Endometrial microvascular endothelial cells (primary cell): ENCODE data around the gene USP2. TPM values are rescaled to one million over a fixed set of nuclear protein-coding genes. Genes with fewer than 3 reads are reported as not detected.
"Not testable (repeated sequence)": the region's sequence is repeated elsewhere in the genome, so short reads cannot be mapped to it uniquely, and the experiment has no call there.

Source experiments
- in situ Hi-C: cut with HindIII; loops from 2 replicates; pipeline ENCODE4 v1.10.0; 2017; ENCODE audit warnings: low sequenced_read_pairs, low pct_unique_long_range_greater_than_20kb; ENCODE audit errors: inconsistent ontology term
- total RNA-seq: library from RNA; depleted of rRNA; stranded (reverse); fragments of >200 nt; gene quantifications from one replicate; pipeline ENCODE4 v1.2.3, GENCODE V29; 2015; ENCODE audit errors: inconsistent ontology term

USP2 gene
- total RNA-seq, 1 donor from 2014 or later, result not detected

DNA sequence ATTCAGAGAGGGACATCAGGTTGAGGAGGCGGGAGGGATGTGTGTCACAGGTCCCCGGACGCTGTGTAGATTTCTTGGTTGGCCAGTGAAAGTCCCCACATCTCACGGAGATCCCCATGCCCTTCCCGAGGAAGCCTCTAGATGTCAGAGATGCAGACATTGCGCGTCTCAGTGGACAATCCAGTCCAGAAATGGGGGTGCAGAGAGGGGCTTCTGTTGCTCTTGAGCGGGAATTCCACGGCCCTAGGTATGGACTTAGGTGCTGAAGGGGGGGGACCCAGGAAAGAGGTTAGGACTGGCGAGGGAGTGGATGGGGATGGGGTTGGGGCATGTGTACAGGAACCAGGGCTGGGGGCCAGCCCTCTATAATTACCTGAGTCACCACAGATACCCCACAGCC, 34.5 kb upstream of the USP2 start:
- in situ Hi-C loops, result no loop called here

DNA sequence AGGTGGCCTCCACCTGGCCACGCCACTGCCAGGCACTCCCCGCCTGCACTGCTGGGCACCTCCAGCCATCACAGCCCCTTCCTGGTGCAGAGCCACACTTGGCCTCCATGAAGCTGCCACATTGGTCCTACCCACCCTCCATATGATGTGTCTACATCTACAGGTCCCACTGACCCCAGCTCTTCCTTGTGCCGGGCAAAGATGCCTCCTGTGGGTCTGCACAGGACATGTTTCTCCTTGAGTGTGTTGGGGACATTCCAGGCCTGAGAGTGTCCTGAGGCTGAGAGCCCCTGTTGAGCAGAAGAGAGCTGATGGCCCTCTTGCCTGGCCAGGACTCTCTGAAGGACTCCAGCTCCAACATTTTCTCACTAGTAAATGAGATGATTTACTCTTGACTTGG, 34.0 kb upstream of the USP2 start:
- in situ Hi-C loops, result no loop called here

- in situ Hi-C loops, result no loop called here
These were observed 33.2 kb upstream of the USP2 start for GRCh38 chr11:119414734-119415133.

DNA sequence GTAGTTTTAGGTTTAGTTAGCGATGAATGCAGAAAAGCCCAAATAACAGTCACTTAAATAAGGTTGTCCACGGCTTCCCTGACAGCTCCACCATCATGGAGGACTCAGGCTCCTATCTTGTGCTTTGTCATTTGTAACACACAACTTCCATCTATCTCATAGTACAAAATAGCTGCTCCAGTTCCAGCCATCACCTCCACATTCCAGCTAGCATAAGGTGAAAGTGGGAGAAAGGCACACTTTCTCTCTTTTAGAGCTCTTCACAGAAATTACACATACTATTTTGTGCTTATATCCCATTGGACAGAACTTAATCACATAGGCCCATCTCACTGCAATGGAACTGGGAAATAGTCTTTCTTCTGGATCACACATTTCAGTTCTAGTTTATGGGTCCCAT, 32.8 kb upstream of the USP2 start:
- in situ Hi-C loops, result no loop called here

DNA sequence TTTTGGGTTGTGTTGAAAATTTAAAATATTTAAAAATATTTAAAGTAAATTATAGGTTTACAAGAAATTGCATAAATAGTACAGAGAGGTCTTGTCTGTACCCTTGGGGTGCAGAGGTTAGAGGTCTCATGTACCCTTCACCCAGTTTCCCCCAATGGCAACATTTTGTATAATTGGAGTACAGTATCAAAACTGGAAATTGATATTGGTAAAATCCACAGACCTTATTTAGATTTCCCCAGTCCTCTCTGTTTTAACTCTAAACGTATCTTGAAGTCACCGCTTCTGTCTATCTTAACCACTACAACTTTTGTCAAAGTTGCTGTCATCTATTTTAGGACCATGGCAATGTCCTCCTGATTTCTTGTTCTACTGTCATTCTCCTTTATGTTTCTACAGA, 30.6 kb upstream of the USP2 start:
- in situ Hi-C loops, result no loop called here

DNA sequence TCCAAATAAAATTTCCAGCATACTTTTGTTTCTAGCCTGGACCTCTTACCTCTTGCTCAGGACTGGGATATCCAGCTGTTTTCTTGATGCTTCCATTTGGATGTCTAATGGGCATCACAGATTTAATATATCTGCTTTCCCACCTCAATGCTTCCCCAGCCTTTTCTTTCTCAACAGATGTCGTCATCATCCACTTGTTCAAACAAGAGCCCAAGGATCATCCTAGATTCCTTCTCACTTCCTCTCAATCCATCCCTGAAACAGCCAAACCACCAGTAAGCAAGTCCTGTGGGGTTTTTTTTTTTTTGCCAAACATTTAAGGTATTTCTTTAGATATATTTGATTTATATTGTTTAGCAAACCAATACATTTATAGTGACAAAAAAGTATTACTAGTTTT, 29.0 kb upstream of the USP2 start:
- in situ Hi-C loops, result no loop called here

GRCh38 chr11:119409731-119410130, 28.2 kb upstream of the USP2 start:
- in situ Hi-C loops, result no loop called here

DNA sequence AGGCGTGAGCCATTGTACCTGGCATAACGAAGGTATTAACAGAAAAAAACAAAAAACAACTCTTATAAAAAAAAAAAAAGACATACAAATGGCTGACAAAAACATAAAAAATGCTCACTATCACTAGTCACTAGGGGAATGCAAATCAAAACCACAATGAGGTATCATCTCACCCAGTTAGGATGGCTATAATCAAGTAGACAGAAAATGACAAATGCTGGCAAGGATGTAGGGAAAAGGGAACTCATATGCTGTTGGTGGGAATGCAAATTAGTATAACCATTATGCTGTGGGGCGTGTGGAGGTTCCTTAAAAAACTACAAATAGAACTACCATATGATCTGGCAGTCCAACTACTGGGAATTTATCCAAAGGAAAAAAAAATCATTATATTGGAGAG, 24.5 kb upstream of the USP2 start:
- in situ Hi-C loops, result no loop called here

DNA sequence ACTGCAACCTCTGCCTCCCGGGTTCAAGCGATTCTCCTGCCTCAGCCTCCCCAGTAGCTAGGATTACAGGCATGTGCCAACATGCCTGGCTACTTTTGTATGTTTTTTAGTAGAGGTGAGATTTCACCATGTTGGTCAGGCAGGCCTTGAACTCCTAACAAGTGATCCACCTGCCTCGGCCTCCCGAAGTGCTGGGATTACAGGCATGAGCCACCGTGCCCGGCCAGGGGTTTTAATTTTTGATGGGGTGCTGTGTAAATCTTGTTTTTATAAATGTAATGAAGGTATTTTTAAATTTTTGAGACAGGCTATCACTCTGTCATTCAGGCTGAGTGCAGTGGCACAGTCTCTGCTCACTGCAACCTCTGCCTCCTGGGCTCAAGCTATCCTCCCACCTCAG, 24.0 kb upstream of the USP2 start:
- in situ Hi-C loops, result not testable (repeated sequence)

GRCh38 chr11:119404872-119405271, 23.4 kb upstream of the USP2 start:
- in situ Hi-C loops, result no loop called here

GRCh38 chr11:119403021-119403420, 21.5 kb upstream of the USP2 start:
- in situ Hi-C loops, result no loop called here

DNA sequence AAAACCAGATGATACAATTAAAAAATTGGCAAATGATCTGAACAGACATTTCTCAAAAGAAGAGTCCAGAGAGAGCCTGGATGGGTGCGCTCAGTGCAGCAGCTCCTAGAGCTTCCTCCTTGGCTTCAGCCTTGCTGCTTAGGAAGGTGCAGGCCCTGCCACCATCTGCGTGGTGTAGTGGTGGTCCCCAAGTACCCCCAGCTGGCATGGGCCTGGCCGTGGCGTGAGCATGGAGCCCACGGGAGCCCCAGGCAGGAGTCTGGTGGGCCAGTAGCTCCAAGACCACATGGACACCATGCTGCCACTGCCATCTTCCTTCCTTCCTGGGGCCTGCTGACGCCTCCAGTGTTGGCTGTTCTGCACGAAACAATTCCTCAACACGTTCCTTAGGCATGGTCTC, 21.0 kb upstream of the USP2 start:
- in situ Hi-C loops, result no loop called here

GRCh38 chr11:119400860-119401259, 19.4 kb upstream of the USP2 start:
- in situ Hi-C loops, result no loop called here

GRCh38 chr11:119397740-119398139, 16.2 kb upstream of the USP2 start:
- in situ Hi-C loops, result no loop called here

GRCh38 chr11:119396835-119397234, 15.3 kb upstream of the USP2 start:
- in situ Hi-C loops, result no loop called here

DNA sequence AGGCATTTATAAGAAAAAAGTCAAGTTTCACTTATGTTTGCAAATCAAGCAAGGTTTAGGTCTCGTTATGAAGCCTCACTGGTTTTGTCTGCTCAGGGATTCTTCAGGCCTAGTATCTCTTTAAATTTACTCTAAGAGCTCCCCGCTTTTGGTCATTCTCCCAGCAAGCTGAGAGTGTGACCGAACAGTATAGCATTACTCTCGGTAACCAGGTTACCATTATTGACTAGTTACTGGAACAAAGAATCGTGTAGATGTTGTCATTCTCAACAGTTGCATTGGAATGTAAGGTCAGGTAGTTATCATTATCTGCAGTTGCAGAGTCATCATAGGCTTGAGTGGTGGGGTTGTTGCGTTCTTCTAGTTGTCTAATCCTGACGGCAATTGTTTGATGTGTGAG, 9.8 kb upstream of the USP2 start:
- in situ Hi-C loops, result no loop called here

DNA sequence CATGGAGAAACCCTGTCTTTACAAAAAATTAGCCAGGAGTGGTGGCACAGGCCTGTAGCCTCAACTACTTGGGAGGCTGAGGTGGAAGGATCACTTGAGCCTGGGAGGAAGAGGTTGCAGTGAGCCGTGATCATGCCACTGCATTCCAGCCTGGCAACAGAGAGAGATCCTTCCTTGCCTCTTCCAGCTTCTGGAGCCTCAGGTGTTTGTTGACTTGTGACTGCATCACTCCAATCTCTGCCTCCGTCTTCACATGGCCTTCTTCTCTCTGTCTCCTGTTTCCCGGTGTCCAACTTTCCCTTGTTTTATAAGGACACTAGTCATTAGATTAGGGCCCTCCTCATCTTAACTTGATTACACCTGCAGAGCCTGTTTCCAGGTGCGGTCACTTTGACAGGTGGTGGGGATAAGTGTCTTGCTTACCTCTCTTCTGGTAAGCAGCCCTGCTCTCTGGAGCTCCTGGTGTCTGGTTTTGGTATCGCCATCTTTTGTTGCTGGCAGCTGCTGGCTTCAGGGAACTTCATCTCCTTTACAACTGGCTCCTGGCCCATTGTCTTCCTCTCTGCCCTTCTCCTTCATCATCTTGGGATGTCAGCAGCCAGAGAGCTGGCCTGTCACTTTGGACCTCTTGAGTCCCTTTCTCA, 8.2 kb upstream of the USP2 start:
- in situ Hi-C loops, result no loop called here

GRCh38 chr11:119388103-119388502, 6.6 kb upstream of the USP2 start:
- in situ Hi-C loops, result no loop called here

- in situ Hi-C loops, result no loop called here
These were observed 2.8 kb upstream of the USP2 start for GRCh38 chr11:119384332-119384731.

DNA sequence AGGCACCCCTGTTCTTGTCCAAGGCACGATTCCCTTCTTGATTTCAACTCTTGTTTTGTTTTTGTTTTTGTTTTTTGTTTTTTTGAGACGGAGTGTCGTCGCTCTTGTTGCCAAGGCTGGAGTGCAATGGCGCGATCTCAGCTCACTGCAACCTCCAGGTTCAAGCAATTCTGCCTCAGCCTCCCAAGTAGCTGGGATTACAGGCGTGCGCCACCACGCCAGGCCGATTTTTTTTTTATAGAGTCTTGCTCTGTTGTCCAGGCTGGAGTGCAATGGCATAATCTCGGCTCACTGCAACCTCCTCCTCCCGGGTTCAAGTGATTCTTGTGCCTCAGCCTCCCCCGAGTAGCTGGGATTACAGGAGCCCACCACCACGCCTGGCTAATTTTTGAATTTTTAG, 1.0 kb upstream of the USP2 start:
- in situ Hi-C loops, result not testable (repeated sequence)

DNA sequence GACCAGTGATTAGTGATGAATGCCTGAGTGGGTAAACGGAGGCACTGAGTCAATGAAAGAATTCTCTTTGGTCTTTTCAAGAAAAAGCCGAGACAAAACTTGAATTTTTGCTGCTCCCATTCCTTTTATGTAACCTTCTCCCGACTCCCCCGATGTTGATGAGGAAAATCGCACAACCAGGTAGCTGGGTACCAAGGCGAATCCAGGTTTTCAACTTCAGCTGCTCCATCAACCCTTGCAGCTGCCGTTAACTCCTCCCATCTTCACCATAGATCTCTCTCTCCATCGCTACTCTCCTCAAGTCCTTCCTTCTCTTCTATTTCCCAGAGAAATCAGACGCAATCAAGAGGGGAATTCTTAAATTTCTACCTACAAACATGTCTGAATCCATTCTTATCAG, 611 bp upstream of the USP2 start:
- in situ Hi-C loops, result no loop called here
